ENCODE data around the gene PRELP.

GRCh38 chr1:203503836-203504235 is 28.2 kb downstream of the PRELP start:
- TF ChIP-seq GATA3 (IDR thresholded peaks at IDR 0.05; ENCODE audit: low read depth, low read length) (no peak), GATA2 (IDR thresholded peaks at IDR 0.05; ENCODE audit: low read depth, low read length) (no peak)

Data from SH-SY5Y (cell line).